GM18526 (cell line): ENCODE results near the gene COBL.

ENCODE experiments used
- POLR2A ChIP-seq: IDR thresholded peaks from 3 replicates; pipeline ENCODE4 v1.6.1; 2011; ENCODE audit not compliant: insufficient read length; ENCODE audit errors: extremely low read depth

The COBL gene

GRCh38 chr7:51132661-51133060 lies 183.9 kb downstream of the COBL start:
- TF ChIP-seq POLR2A = no peak

GRCh38 chr7:51129527-51130472 lies 186.8 kb downstream of the COBL start:
- no peak for TF ChIP-seq POLR2A

GRCh38 chr7:51128545-51129435 lies 187.8 kb downstream of the COBL start:
- TF ChIP-seq POLR2A = no peak

GRCh38 chr7:51127618-51127904 lies 189.0 kb downstream of the COBL start:
- no peak for TF ChIP-seq POLR2A

GRCh38 chr7:51126813-51127617 lies 189.6 kb downstream of the COBL start:
- TF ChIP-seq POLR2A = no peak

- TF ChIP-seq POLR2A = no peak
Observed at GRCh38 chr7:51126324-51126723, 190.3 kb downstream of the COBL start.

- no peak for TF ChIP-seq POLR2A
Observed at GRCh38 chr7:51124321-51124720, 192.3 kb downstream of the COBL start.

GRCh38 chr7:51123322-51124019 lies 193.1 kb downstream of the COBL start:
- no peak for TF ChIP-seq POLR2A

GRCh38 chr7:51121931-51122425 lies 194.6 kb downstream of the COBL start:
- no peak for TF ChIP-seq POLR2A

- TF ChIP-seq POLR2A = no peak
Observed at GRCh38 chr7:51121036-51121790, 195.4 kb downstream of the COBL start.

- no peak for TF ChIP-seq POLR2A
Observed at GRCh38 chr7:51118628-51119027, 198.0 kb downstream of the COBL start.

- TF ChIP-seq POLR2A = no peak
Observed at GRCh38 chr7:51114501-51114900, 202.1 kb downstream of the COBL start.

- no peak for TF ChIP-seq POLR2A
Observed at GRCh38 chr7:51113962-51114361, 202.6 kb downstream of the COBL start.

- TF ChIP-seq POLR2A = no peak
Observed at GRCh38 chr7:51113560-51113959, 203.0 kb downstream of the COBL start.
